ENCODE results near the gene DES.
"Not testable (repeated sequence)": the region's sequence is repeated elsewhere in the genome, so short reads cannot be mapped to it uniquely, and the experiment has no call there.

Gene DES

DNA sequence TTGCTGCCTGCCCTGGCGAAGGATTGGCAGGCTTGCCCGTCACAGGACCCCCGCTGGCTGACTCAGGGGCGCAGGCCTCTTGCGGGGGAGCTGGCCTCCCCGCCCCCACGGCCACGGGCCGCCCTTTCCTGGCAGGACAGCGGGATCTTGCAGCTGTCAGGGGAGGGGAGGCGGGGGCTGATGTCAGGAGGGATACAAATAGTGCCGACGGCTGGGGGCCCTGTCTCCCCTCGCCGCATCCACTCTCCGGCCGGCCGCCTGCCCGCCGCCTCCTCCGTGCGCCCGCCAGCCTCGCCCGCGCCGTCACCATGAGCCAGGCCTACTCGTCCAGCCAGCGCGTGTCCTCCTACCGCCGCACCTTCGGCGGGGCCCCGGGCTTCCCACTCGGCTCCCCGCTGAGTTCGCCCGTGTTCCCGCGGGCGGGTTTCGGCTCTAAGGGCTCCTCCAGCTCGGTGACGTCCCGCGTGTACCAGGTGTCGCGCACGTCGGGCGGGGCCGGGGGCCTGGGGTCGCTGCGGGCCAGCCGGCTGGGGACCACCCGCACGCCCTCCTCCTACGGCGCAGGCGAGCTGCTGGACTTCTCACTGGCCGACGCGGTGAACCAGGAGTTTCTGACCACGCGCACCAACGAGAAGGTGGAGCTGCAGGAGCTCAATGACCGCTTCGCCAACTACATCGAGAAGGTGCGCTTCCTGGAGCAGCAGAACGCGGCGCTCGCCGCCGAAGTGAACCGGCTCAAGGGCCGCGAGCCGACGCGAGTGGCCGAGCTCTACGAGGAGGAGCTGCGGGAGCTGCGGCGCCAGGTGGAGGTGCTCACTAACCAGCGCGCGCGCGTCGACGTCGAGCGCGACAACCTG is at the start of gene DES:
TSS of gene DES (plus strand) at position 223 of the 857 bp plus-strand sequence. CDS start at position 309, 86 bp downstream.
- no peak for DNase-seq

DNA sequence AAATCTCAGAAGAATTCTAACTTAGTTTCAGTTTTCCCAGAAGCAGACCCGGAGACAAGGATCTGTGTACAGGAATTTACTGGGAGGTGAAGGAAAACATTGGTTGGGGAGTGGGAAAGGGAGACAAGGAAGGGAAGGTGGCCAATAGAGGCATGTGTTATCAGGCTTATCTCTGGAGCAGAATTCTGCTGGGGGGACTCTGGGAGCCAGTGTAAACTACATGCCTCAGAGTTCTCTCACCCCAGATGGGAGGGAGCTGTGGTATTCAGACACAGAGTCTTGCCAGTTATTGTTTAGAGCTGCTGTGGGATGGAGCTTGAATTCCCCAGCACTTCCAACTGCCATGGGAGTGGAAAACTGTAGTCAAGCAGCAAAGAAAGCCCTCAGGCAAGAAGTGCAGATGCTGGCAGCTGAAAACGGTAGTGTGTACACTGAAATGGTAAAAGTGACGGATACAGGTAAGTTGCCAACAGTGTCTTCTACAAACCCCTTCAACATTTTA is 49.4 kb upstream of the DES start:
- DNase-seq: no peak

DNA sequence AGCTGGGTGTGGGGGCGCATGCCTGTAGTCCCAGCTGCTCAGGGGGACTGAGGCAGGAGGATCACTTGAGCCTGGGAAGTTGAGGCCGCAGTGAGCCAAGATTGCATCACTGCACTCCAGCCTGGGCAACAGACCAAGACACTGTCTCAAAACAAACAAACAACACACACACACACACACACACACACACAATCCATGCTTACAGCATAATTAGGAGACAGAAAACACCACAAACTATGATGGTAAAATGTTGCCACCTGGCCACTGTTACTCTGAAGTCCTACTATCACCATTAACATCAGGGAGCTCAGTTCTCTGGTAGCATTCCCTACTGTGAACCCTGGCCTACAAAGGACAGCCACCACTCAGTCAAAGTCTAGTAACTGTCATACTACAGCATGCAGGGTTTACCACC is 48.7 kb upstream of the DES start:
- no peak for DNase-seq

DNA sequence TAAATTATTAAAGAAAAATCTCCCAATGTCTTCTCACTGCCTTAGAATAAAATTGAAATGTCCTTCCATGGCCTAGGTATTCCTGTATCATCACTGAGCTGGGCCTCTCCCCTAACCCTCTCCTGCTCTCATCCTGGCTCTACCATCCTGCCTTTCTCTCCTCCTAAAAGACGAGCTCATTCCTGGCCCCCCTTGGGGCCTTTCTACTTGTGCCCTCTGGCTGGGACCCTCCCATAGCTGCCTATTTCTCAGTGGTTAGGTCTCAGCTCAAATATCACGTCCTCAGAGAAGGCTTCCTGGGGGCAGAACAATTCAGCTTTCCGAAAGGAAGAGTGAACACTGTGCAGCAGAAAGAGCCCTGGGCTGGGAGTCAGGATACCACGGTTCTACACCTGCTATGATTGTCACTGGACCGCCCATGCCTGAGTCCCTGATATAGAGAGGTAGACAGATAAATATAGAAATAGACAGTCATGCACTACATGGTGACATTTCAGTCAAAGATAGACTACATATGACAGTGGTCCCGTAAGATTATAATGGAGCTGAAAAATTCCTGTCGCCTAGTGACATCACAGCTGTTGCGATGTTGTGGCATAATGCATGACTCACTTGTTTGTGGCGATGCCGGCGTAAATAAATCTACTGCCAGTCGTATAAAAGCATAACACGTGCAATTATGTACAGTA is 39.9 kb upstream of the DES start:
- DNase-seq: no peak

DNA sequence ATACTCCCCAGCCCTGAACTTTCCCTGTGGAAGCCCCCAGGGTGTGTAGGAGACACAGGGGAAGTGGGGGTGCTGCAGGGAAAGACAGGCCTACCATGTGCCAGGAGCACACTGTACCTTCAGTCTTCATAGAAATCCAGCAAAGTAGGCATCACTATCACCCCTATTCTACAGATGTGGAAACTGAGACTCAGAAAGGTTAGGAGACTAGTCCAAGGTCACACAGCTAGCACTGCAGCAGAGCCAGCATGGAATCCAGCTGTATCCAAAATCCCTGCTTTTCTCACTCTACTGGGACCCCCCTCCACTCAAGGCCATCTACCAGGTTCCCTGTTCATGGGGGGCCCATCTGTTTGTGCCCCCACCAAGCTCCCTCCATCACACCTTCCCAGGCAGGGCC is 37.3 kb upstream of the DES start:
- DNase-seq: no peak

DNA sequence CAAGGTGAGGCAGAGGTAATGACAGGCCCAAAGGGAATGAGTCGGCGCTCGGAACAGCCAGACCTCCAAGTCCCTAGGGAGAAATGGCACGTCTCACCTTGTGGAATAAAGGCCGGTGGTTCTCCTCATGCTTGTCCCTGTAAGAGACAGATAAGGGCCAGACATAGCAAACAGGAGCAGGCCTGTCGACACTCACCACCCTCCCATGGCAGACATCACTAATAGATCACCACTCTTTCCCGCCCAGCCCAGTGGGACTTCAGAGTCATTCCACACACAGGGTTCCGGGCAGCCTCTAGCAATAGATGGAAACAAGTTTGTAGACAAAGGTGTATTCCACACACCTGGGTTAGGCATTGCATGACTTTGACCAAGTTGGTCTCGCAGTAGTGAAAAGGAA is 36.7 kb upstream of the DES start:
- DNase-seq: no peak

DNA sequence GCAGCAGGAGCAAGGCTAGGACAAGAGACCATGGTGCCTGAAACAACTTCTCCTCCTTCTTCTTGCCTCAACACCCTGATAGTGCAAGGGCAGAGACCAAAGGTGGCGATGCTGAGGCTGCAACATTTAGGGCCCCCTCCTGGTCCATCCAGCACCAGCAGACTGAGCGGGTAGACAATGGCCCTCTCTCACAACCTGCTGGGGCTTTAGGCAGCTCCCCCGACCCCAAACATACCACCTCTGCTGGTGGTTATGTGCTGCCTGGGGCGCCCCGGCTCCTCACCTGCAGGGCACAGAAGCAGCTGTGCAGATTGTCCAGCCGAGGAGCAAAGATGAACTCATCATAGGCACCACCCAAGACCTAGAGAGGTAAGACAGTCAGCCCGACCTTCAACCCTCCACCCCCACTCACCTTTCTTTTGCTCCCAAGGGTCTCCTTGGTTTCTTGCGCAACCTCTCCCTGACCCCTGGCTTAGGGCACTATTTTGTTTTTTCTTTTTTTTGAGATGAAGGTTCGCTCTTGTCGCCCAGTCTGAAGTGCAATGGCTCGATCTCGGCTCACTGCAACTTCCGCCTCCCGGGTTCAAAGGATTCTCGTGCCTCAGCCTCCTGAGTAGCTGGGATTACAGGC is 34.0 kb upstream of the DES start:
- no peak for DNase-seq

DNA sequence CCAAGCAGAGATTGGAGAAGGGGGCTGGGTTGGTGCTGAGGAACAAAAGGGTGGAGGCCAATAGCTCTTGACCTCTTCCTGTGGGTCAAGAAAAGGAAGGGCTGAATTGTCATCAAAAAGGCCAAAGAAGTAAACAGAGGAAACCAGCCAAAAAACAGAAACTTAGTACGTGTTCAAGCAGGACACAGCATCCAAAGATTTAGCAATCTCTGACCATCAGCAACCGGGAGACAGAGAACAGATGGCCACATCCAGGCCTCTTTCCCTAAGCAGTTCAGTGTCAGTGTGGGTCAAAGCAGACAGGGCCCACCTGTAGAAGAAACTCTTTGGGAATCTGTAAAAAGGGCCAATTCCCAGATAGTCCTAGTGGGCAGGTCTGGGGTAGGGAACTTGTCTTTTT is 33.3 kb upstream of the DES start:
- DNase-seq: no peak

DNA sequence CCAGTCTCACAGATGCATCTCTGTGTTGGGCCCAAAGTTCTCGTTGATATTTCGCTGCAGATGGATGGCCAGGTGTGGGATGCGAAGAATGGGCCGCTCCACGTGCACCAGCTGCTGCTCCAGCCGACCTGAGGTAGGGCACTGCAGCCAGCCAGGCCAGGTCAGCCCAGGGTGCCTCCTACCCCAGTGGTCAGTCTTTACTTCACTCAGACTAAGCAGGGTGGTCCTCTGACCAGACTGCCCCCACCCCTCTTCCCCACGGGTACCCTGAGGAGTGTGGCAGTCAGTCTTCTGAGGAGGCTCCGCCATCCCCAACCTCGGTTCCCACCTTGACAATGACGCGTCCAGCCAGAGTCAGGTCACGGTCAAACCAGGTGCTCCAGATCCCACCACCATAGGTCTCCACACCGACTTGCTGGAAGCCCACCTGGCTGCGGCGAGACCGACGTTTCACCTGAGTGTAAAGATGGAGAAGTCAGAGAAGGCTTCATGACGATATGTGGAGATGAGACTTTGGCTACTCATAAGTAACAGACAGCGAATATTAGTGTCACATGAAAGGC is 32.1 kb upstream of the DES start:
- no peak for DNase-seq

DNA sequence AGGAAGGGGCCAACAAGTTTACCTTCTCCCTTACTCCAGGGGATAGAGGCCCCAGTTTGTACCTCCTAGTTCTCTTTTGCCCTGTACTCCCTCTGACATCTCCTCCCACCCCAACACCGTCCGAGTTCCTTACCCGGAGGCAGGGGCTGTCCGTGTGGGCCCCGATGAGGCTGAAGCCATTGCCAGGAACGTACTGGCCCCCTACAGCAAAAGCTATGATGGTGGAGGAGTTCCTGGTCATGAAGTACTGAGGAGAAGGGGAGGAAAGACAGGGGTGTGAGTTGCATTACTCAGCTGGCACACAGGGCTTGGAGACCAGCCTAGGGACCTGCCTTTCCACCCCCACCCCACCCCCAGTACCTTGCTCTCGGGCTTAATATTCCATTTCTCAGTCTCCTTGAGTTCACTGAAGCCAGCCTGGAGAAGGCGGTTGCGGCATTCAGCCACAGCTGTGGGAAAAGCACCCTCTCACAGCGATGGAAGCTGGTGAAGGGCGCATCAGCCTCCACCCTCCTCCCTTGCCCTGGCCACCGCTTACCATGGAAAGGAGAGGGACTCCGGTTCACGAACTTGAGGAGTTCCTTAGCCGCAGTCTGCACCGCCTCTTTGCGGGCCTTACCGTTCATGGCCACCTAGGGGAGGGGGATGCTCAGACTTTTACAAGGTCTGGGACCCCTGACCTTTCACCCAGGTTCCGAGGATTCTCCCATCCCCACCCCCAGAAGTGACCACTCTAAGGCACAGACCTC is 31.5 kb upstream of the DES start:
- DNase-seq: no peak

DNA sequence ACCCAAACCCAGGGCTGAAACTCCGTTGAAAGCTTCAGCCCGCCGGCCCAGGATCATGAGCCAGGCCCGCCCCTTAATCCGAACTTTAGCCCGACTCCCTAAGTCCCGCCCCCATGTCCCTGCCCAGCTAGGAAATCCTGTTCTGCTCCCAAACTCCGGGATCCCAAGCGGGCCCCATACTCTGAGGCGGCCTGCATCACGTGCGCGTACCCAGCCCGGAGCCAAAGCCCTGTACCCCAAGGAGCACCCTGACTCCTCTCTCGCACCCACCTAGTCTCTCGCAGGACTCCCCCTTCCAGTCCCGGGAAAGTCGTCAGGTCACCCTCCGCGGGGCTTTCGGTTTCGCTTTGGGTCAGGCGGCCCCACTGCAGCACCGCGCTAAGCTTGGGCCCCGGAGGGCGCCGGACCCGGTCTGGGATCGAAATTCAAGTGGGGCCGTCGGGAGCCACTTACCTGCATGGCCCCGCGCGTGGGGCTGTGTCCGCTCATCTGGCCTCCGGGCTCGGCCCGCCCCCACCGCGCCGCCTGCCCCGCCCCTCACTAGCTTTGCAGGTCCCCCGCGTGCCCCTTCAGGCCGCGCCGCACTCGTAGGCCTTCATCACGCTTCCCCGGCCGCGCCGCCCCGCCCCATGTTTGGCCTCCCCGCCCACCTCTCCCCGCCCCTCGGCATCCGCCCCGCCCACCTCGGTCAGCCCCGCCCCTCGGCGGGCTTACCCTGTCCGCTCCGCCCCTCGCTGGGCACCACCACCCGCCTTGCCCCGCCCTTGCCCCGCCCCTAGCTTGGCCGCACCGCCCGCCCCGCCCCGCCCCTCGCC is 30.7 kb upstream of the DES start, which contains the start of gene DNPEP:
TSS of gene DNPEP (minus strand) at position 607 of the 815 bp plus-strand sequence. CDS start at position 489, 118 bp downstream.
- DNase-seq: peak; percentile 91

DNA sequence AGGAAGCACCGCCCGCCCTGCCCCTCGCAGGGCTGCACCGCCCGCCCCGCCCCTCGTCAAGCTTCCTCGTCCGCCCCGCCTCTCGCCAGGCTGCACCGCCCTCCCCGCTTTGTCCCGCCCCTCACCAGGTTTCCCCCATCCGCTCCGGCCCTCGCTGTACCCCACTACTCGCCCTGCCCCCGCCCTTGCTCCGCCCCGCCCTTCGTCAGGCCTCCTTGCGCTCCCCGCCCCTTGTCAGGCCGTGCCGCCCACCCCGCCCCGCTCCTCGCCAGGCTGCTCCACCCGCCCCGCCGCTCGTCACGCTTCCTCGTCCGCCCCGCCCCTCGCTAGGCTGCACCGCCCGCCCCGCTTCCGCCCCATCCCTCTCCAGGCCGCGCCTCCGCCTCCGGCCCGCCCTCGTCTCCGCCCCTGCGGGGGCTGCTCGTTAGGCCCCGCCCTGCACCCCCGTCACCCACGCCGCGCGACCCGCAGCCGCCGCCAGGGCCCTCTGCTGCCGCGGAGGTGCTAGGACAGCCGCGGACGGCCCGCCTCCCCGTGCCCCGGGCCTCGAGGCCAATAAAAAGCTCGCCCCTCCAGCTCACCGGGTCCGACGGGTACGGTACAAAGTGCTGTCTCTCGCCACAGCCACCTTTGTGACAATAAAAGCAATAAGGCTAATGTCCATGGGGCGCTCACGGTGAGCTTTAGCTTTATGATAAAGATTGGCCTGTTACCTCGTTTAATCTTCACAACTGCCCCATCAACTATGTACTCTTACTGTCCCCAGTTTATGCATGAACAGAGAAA is 29.9 kb upstream of the DES start:
- peak; percentile 99 for DNase-seq

DNA sequence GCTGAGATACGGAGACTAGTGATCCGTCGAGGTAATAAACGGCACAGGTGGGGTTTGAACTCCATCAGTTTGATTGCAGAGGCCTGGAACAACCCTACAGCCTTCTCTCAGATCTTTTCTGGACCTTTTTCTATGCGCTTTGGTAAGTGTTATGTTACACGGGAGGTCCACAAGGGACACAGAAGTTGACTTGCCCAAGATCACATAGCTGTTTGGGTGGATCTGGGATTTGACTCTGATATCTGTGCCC is 29.3 kb upstream of the DES start:
- DNase-seq: no peak

DNA sequence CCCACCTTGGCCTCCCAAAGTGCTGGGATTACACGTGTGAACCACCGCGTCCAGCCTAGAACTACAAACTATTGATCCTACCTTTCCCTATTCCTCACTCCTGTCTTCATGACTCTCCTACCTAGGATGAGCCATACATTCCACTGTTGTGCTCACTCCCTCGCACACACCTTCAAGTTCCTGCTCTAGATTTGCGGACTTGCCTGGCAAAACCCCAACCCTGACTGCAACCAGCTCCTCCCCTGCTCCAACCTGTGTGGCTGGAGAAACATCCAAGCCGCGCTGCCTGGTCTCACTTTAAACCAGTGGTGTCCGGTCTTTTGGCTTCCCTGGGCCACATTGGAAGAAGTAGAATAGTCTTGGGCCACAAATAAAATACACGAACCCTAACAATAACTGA is 25.4 kb upstream of the DES start:
- DNase-seq: no peak

DNA sequence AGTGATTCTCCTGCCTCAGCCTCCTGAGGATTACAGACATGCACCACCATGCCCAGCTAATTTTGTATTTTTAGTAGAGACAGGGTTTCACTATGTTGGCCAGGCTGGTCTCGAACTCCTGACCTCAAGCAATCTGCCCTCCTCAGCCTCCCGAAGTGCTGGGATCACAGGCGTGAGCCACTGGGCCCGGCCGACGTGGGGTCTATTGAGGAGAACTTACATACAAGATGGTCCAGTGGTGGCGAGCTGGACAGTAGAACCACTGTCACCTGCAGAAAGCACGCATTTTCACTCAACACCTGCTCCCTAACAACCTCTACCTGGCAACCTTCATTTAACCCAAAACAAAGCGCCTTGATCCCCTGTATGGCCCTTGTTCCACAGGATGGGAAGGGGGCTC is 23.1 kb upstream of the DES start:
- not testable (repeated sequence) for DNase-seq

DNA sequence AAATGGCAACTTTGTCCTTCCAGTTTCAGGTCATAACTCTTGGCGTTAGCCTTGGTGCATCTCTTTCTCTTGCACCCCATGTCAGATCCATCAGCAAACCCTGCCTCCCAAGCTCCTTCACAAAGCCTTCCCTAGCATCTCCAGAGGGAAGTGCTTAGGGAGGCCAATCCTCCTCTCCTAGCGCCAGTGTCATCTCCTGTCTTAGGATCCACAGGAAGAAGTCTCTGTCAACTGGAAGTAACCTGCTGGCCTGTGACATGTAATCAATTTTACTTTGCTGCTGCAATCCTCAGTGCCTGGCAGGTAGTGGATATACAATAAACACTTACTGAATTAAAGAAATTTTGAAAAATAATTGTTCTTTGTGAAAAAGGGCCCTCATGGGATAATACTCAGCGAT is 22.6 kb upstream of the DES start:
- no peak for DNase-seq

DNA sequence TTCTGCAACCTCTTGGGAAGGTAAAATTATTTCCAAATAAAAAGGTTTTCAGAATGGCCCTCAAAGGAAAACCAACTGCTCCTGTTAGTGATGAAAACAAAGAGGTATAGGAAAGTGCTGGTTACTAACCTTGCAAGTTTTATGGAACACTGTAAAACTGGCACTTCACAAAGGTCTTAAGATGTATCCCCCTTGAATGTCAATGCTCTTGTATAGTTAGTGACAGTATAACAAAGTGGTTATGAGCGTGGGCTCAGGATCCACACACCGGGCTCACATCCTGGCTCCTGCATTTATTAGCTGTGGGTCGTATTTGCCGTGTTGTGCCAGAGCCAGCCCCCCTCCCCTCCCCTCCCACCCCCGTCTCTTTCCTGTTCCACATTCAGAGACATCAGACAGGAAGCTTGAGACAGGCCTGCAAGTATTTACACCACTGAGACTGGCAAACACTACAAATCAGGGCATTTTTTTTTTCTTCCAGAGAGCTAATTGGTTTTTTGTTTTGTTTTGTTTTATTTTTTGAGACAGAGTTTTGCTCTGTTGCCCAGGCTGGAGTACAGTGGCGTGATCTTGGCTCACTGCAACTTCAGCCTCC is 21.2 kb upstream of the DES start:
- no peak for DNase-seq

DNA sequence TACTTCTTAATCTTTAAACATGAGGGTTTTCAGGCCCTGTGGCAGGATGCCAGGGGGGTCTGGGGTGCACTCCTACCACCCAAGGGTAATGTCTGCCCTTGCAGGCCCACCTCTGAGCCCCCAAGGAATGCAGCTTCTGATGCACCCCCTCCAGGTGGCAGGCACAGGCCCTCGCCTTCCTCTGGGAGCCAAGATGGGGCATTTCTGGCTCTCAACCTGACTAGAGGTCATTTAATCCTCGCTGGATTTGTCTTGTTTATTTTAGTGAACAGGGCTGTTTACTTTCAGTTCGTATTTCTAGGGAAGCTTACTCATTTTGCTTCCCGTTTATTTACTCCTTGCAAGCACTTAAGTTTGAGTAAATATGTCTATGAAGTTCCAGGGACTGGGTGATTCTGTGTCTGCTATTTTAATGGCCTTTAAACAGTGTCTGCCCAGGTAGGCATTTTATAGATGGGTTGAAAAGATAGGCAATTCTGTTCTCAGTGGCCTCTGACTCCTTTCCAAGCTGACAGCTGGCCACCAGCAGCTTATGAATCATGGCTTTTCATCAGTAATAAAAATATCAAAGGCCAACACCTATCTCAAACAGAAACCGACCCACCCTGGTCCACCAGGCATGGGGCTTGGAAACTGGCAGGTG is 19.3 kb upstream of the DES start:
- DNase-seq: no peak

DNA sequence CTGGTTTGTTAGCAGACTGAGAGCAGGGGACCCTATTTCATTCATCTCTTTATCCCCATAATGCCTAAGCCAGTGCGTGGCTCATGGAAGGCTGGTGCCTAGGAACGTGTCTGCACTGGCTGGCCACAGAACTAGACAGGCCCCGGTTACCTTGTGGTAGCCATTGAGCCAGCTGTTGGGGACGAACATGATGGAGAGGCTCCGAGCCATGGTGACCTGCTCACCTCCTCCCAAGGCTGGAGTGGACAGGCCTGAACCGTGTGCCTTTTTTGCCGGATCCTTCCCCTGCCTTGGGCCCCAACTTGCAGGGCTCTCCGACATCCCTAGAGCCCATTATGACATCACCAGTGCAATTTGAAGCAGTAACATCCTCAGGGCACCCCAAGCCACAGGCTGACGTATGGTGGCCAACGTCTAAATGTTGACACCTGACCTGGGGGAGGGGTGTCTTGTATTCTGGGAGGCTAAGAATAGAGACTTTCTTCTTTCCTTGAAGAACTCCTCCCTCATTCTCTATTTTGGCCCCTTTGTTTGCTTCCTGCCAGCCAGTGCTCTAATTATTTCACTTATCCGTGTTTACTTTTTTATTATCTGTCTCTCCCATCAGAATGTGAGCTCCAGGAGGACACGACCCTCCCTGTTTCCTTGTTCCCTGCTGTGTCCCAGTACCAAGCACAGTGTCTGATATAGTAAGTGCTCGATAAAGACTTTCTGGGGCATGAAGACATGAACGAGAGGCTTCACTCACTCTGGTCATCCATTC is 18.3 kb upstream of the DES start:
- no peak for DNase-seq

Measured in activated naive CD4-positive, alpha-beta T cell treated with Interleukin-2 at 50 U/mL for 16 hours (primary cell).